IMR-90 (cell line): Measurements from ENCODE around the gene DIAPH2. TPM values are rescaled to one million over a fixed set of nuclear protein-coding genes. Genes with fewer than 3 reads are reported as not detected.

Experiments used
- ATAC-seq: fragments of 200-7000 bp; cut with Tn5 transposase; 2 replicates; pipeline ENCODE4 v1.9.1; 2020; ENCODE audit warnings: low read depth, mild to moderate bottlenecking, moderate library complexity
- Bru-seq: library from RNA; stranded (reverse); fragments of 400-500 nt; gene quantifications from one replicate; lab custom pipeline; 2021; lab: Mats Ljungman, UMichigan
- BruChase-seq, 2 experiments: library from RNA; stranded (reverse); fragments of 400-500 nt; gene quantifications; one replicate each; lab custom pipeline; 2021; lab: Mats Ljungman, UMichigan
- BruUV-seq: library from RNA; stranded (reverse); fragments of 400-500 nt; replicated peaks from 2 replicates; lab custom pipeline; 2021; lab: Mats Ljungman, UMichigan
- CTCF ChIA-PET: fragments of 300-600 bp; formaldehyde crosslinking; extraction: SDS; loops from one replicate; lab custom pipeline; 2021; ENCODE audit warnings: antibody characterized with exemption; lab: Yijun Ruan, JAX
- POLR2A ChIA-PET: fragments of 300-600 bp; sonication (Branson Sonifier 250); formaldehyde crosslinking; loops from one replicate; lab custom pipeline; 2022; ENCODE audit warnings: antibody characterized with exemption; ENCODE audit not compliant: unreplicated experiment; lab: Charles Lee
- DNase-seq: peaks from one replicate; pipeline ENCODE4 v3.0.0; 2013
- H2AFZ ChIP-seq: replicated peaks from 2 replicates; pipeline ENCODE3; 2013; ENCODE audit warnings: low read length, mild to moderate bottlenecking; ENCODE audit not compliant: poor library complexity
- H2AK5ac ChIP-seq: 2 replicates; pipeline ENCODE4 v1.6.1; 2013; ENCODE audit warnings: low read depth, low read length, inconsistent platforms
- H2AK9ac ChIP-seq: replicated peaks from 2 replicates; pipeline ENCODE3; 2013; ENCODE audit warnings: mild to moderate bottlenecking, low read depth, low read length, moderate library complexity; ENCODE audit not compliant: poor library complexity
- H2BK120ac ChIP-seq: 2 replicates; pipeline ENCODE4 v1.6.1; 2013; ENCODE audit warnings: low read depth, low read length, inconsistent platforms
- H2BK15ac ChIP-seq: 3 replicates; pipeline ENCODE4 v1.6.1; 2013; ENCODE audit warnings: low read depth, low read length, inconsistent platforms
- H2BK20ac ChIP-seq: 2 replicates; pipeline ENCODE4 v1.6.1; 2013; ENCODE audit warnings: low read depth, mild to moderate bottlenecking, inconsistent platforms, low read length, moderate library complexity
- H2BK5ac ChIP-seq: 2 replicates; pipeline ENCODE4 v1.6.1; 2013; ENCODE audit warnings: mild to moderate bottlenecking, low read depth, low read length, inconsistent platforms; ENCODE audit not compliant: poor library complexity, severe bottlenecking
- H3K14ac ChIP-seq: replicated peaks from 2 replicates; pipeline ENCODE4 v1.6.1; 2013; ENCODE audit warnings: low read depth, low read length, inconsistent platforms
- H3K18ac ChIP-seq: 2 replicates; pipeline ENCODE4 v1.6.1; 2013; ENCODE audit warnings: low read depth, low read length, control low read depth
- H3K23ac ChIP-seq: 2 replicates; pipeline ENCODE4 v1.6.1; 2013; ENCODE audit warnings: low read depth, low read length, inconsistent platforms
- H3K27ac ChIP-seq: 2 replicates; pipeline ENCODE4 v1.5.1; 2013; ENCODE audit warnings: mild to moderate bottlenecking, control low read depth, low read length; ENCODE audit not compliant: insufficient read depth
- H3K27me3 ChIP-seq: 2 replicates; pipeline ENCODE4 v1.6.1; 2013; ENCODE audit warnings: low read length; ENCODE audit not compliant: control insufficient read depth, insufficient read depth
- H3K36me3 ChIP-seq: 2 replicates; pipeline ENCODE4 v1.6.1; 2013; ENCODE audit warnings: low read length, mixed read lengths; ENCODE audit not compliant: control insufficient read depth, insufficient read depth
- H3K4ac ChIP-seq: 2 replicates; pipeline ENCODE4 v1.6.1; 2013; ENCODE audit warnings: low read depth, low read length, inconsistent platforms
- H3K4me1 ChIP-seq: 2 replicates; pipeline ENCODE4 v1.6.1; 2013; ENCODE audit warnings: low read length, mixed read lengths; ENCODE audit not compliant: control insufficient read depth, insufficient read depth
- H3K4me2 ChIP-seq: 2 replicates; pipeline ENCODE4 v1.6.1; 2013; ENCODE audit warnings: low read depth, mild to moderate bottlenecking, control low read depth, low read length, moderate library complexity
- H3K4me3 ChIP-seq: 2 replicates; pipeline ENCODE4 v1.5.1; 2013; ENCODE audit warnings: low read depth, mild to moderate bottlenecking, control low read depth, low read length, moderate library complexity; ENCODE audit not compliant: insufficient read depth
- H3K56ac ChIP-seq: 2 replicates; pipeline ENCODE4 v1.6.1; 2013; ENCODE audit warnings: low read length, inconsistent platforms; ENCODE audit not compliant: insufficient read depth; ENCODE audit errors: extremely low read depth
- H3K79me1 ChIP-seq, 2 experiments: 2 replicates each; pipeline ENCODE4 v1.6.1; 2013; ENCODE audit warnings: low read length in 2 of 2, inconsistent platforms in 1 of 2, low read depth in 1 of 2
- H3K9ac ChIP-seq: 2 replicates; pipeline ENCODE4 v1.6.1; 2013; ENCODE audit warnings: low read depth, low read length, control low read depth
- H3K9me1 ChIP-seq: 2 replicates; pipeline ENCODE4 v1.6.1; 2013; ENCODE audit warnings: low read length, inconsistent platforms; ENCODE audit not compliant: insufficient read depth
- H3K9me3 ChIP-seq: 2 replicates; pipeline ENCODE4 v1.6.1; 2013; ENCODE audit warnings: low read length; ENCODE audit not compliant: control insufficient read depth, insufficient read depth
- H4K20me1 ChIP-seq: 2 replicates; pipeline ENCODE4 v1.6.1; 2013; ENCODE audit warnings: low read length, inconsistent platforms; ENCODE audit not compliant: insufficient read depth
- H4K5ac ChIP-seq: 2 replicates; pipeline ENCODE4 v1.6.1; 2013; ENCODE audit warnings: mild to moderate bottlenecking, low read depth, low read length, control low read depth
- H4K8ac ChIP-seq, 2 experiments: 2 replicates each; pipeline ENCODE4 v1.6.1; 2013; ENCODE audit warnings: low read depth in 2 of 2, low read length in 2 of 2, control low read depth in 1 of 2, inconsistent platforms in 1 of 2
- H4K91ac ChIP-seq: 2 replicates; pipeline ENCODE4 v1.6.1; 2013; ENCODE audit warnings: low read depth, low read length, inconsistent platforms; ENCODE audit not compliant: insufficient read depth
- BHLHE40 ChIP-seq: fragments of 150-350 bp; IDR thresholded peaks from 2 replicates; pipeline ENCODE4 v1.6.1; 2016; ENCODE audit warnings: mild to moderate bottlenecking, low read depth, low read length
- CHD1 ChIP-seq: IDR thresholded peaks from 2 replicates; pipeline ENCODE4 v1.6.1; 2012; ENCODE audit warnings: low read depth, low read length, improper control_type of control experiment
- MAFK ChIP-seq: IDR thresholded peaks from 2 replicates; pipeline ENCODE4 v1.6.1; 2012; ENCODE audit warnings: low read depth, low read length, improper control_type of control experiment
- MXI1 ChIP-seq: IDR thresholded peaks from 2 replicates; pipeline ENCODE4 v1.6.1; 2012; ENCODE audit warnings: low read depth, mild to moderate bottlenecking, low read length, moderate library complexity, borderline replicate concordance
- POLR2A ChIP-seq: IDR thresholded peaks from 2 replicates; pipeline ENCODE4 v1.6.1; 2012; ENCODE audit warnings: mild to moderate bottlenecking, low read depth, low read length
- RCOR1 ChIP-seq: IDR thresholded peaks from 2 replicates; pipeline ENCODE4 v1.6.1; 2012; ENCODE audit warnings: mild to moderate bottlenecking, low read length, improper control_type of control experiment; ENCODE audit not compliant: insufficient replicate concordance
- USF2 ChIP-seq: fragments of 150-350 bp; IDR thresholded peaks from 2 replicates; pipeline ENCODE4 v1.6.1; 2017; ENCODE audit warnings: mild to moderate bottlenecking, antibody characterized with exemption, low read length, low read depth
- WGBS, 2 experiments: methylation state at CpG; one replicate each; pipeline versions ENCODE4 v1.1.5 to v1.1.7; 2013; ENCODE audit warnings: missing lambda C conversion rate in 2 of 2; ENCODE audit not compliant: insufficient read length in 1 of 2; ENCODE audit errors: extremely low coverage in 2 of 2; 5-methylcytosine and 5-hydroxymethylcytosine counted together
- dilution Hi-C: fragments of 300-500 bp; cut with HindIII; formaldehyde crosslinking; loops from one replicate; pipeline ENCODE4 v1.14.3; 2018; ENCODE audit warnings: low sequenced_read_pairs; ENCODE audit not compliant: unreplicated experiment
- in situ Hi-C: fragments of 300-500 bp; cut with MboI; formaldehyde crosslinking; loops from 3 replicates; pipeline ENCODE4 v1.14.3; 2019; ENCODE audit warnings: low sequenced_read_pairs, inconsistent platforms, mixed read lengths
- intact Hi-C: fragments of 100-400 bp; cut with micrococcal nuclease; formaldehyde crosslinking; loops from 2 replicates; pipeline ENCODE4 v1.10.0; 2022
- long read RNA-seq: library from polyadenylated mRNA; unstranded; transcript quantifications from one replicate; pipeline ENCODE4 v2.0.0, GENCODE V29; 2021; ENCODE audit not compliant: unreplicated experiment
- polyA plus RNA-seq, 3 experiments: library from polyadenylated mRNA; depleted of rRNA; stranded (reverse); fragments of >200 nt; gene quantifications; 2 replicates each; pipeline ENCODE4 v1.2.3, GENCODE V29; 2012; ENCODE audit warnings: low replicate concordance in 1 of 3
- total RNA-seq: library from RNA; depleted of rRNA; stranded (reverse); fragments of >200 nt; gene quantifications from 2 replicates; pipeline ENCODE4 v1.2.3, GENCODE V29; 2012; rRNA removed

DIAPH2 gene
- total RNA-seq: 19.9 and 27.5 TPM in 2 replicates
- polyA plus RNA-seq (2012; rRNA removed): 3.4 and 3.6 TPM in 2 replicates
- polyA plus RNA-seq (2012; cell fraction: cytosol; rRNA removed): 0.76 and 0.93 TPM in 2 replicates
- 0.66 and 2.5 TPM in 2 replicates for polyA plus RNA-seq (2012; cell fraction: nucleus; rRNA removed; ENCODE audit: low replicate concordance)
- Bru-seq, nascent RNA: percentile 53 among the genes with signal in this experiment
- BruChase-seq, experiment 1, labeled RNA remaining after a 6-hour chase: percentile 46 among the genes with signal in this experiment
- percentile 48 among the genes with signal in this experiment for BruChase-seq, experiment 2, labeled RNA remaining after a 2-hour chase
- long read RNA-seq, full-length matches to known transcripts: 7 of 12 reads
- long read RNA-seq, partial matches to known transcripts: 4 of 12 reads
- long read RNA-seq, other reads (novel, unspliced or antisense): 1 of 12 reads

GRCh38 chrX:96684339-96685209, at the start of gene DIAPH2:
Gene DIAPH2, plus strand, starts transcription at chrX:96684842.
- Histone ChIP-seq H3K56ac (peak within 1 kb of the TSS; percentile 71), H2BK15ac (peak within 1 kb of the TSS; percentile 7; the same call in 1 of the 3 replicates), H3K27me3 (no peaks in the 10 kb centered on the region), H3K4ac (peak within 1 kb of the TSS; percentile 74), H3K4me3 (peak within 1 kb of the TSS; percentile 70), H2BK120ac (peak within 1 kb of the TSS; percentile 75), H3K4me2 (peak within 1 kb of the TSS; percentile 91), H2BK5ac (peak within 1 kb of the TSS; percentile 89), H2AK5ac (0 out of 2 replicates have a peak within 1 kb of the TSS, but pooled peaks have one; percentile 12), H3K14ac (peak within 1 kb of the TSS; percentile 92), H3K4me1 (no peaks in the 10 kb centered on the region; the same call in 1 of the 2 replicates), H3K9ac (peak within 1 kb of the TSS; percentile 88), H3K36me3 (no peaks in the 10 kb centered on the region), H3K9me1 (no peaks in the 10 kb centered on the region), H3K9me3 (no peaks in the 10 kb centered on the region), H4K91ac (peak within 1 kb of the TSS; percentile 63), H2AK9ac (peak within 1 kb of the TSS; percentile 73), H3K18ac (peak within 1 kb of the TSS; percentile 85), H2BK20ac (peak within 1 kb of the TSS; percentile 11; the same call in 1 of the 2 replicates), H3K23ac (peak within 1 kb of the TSS; percentile 54), H2AFZ (peak within 1 kb of the TSS; percentile 80), H4K8ac (peak within 1 kb of the TSS; percentile 73 to 74), H3K79me1 (peaks cover 0 to 8% of the 10 kb centered on the region in 2 experiments; a peak in 2 of 4 replicates), H4K5ac (peak within 1 kb of the TSS; percentile 43), H3K27ac (peak within 1 kb of the TSS; percentile 78), H4K20me1 (no peaks in the 10 kb centered on the region)
- WGBS, 2 experiments: 12% methylated on average over 18 of the region's 57 CpGs; no CpG with 5 or more reads in 1 of the 2 experiments
- DNase-seq (peak; percentile 75), ATAC-seq (peak; percentile 88)
- CTCF ChIA-PET: interaction anchor here (1.3 kb wide), 1 partner anchor 306 kb away, joined by 3 read pairs; no protein-coding TSS in a partner anchor
- TF ChIP-seq POLR2A (peak; percentile 38; the same call in 1 of the 2 replicates), CHD1 (no peak), USF2 (peak; percentile 61), BHLHE40 (no peak; the same call in 1 of the 2 replicates), MAFK (no peak), RCOR1 (no peak), MXI1 (peak; percentile 28; the same call in 1 of the 2 replicates)
- dilution Hi-C loops (no loop called here), intact Hi-C loops (loop anchor here (1.0 kb wide), 1 partner anchor 312 kb away; no protein-coding TSS in a partner anchor), in situ Hi-C loops (no loop called here)
- POLR2A ChIA-PET: no interaction called here
- BruUV-seq: no TSS peak
